Measurements from ENCODE around the gene MIOS. TPM values are rescaled to one million over a fixed set of nuclear protein-coding genes. Genes with fewer than 3 reads are reported as not detected.

Gene MIOS
- total RNA-seq, 1 donor from 2014 or later = 81.3 TPM

DNA sequence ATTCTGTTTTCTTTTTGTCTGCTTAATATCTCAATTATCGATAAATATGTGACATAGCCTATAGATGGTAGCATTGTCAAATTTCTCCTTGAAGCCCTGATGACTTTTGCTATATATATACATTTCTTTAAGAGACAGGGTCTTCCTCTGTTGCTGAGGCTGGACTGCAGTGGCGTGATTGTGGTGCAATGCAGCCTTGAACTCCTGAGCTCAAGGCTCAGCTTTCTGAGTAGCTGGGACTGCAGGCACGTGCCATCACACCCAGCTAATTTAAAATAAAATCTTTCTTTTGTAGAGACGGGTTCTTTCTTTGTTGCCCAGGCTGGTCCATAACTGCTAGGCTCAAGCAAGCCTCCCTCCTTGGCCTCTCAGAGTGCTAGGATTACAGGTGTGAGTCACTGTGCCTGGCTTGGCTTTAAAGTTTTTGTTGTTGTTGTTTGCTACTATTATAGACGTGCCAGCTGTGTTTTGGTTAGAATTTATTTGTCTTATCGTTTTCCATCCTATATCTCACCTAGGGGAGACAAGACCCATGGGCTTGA is 80.9 kb downstream of the MIOS start:
- H3K27me3 Mint-ChIP-seq = no peaks in the 10 kb centered on the region
- DNase-seq = no peak
- no peak overlapping the region for H3K4me3 Mint-ChIP-seq
- ChIA-PET POLR2A (no interaction called here), CTCF (no interaction called here)
- TF ChIP-seq, protein P1, sequence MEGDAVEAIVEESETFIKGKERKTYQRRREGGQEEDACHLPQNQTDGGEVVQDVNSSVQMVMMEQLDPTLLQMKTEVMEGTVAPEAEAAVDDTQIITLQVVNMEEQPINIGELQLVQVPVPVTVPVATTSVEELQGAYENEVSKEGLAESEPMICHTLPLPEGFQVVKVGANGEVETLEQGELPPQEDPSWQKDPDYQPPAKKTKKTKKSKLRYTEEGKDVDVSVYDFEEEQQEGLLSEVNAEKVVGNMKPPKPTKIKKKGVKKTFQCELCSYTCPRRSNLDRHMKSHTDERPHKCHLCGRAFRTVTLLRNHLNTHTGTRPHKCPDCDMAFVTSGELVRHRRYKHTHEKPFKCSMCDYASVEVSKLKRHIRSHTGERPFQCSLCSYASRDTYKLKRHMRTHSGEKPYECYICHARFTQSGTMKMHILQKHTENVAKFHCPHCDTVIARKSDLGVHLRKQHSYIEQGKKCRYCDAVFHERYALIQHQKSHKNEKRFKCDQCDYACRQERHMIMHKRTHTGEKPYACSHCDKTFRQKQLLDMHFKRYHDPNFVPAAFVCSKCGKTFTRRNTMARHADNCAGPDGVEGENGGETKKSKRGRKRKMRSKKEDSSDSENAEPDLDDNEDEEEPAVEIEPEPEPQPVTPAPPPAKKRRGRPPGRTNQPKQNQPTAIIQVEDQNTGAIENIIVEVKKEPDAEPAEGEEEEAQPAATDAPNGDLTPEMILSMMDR (IDR thresholded peaks at IDR 0.05) = no peak
- no peaks in the 10 kb centered on the region for H3K9me3 Mint-ChIP-seq
- peaks cover 23% of the 10 kb centered on the region for H3K36me3 Mint-ChIP-seq (ENCODE audit: low read depth)
- H3K4me1 Mint-ChIP-seq = peaks cover 21% of the 10 kb centered on the region
- ATAC-seq (ENCODE audit: low read depth) = no peak
- intact Hi-C loops (cut with micrococcal nuclease) = no loop called here
- no peak overlapping the region for H3K27ac Mint-ChIP-seq

DNA sequence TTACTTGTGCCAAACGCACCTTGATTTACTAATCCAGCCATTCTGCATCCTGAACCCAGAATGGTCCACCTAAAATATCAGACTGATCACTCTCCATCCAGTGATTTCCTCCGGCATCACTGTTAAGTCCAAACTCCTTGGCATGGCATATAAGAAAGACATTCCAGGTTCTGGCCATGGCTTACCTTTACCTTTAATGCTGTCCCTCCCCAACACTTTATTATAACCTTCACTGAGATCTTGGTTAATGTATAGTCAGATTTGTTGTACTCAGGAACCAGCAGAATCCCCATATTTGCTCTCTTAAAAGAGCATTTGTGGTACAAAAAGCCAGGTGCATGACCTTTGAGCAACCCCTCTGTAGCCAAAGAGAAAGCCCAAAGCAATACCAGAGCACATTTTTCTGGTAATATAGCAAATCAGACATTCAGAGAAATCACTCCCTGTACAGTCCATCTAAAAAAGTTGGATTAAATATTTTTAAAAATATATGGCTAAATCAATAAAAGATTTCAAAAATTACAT is 84.1 kb downstream of the MIOS start:
- DNase-seq (no peak), ATAC-seq (ENCODE audit: low read depth) (no peak)
- intact Hi-C loops (cut with micrococcal nuclease) = no loop called here
- POLR2A ChIA-PET = no interaction called here
- Mint-ChIP-seq H3K4me3 (no peak overlapping the region), H3K9me3 (no peaks in the 10 kb centered on the region), H3K27me3 (no peaks in the 10 kb centered on the region), H3K4me1 (peaks cover 30% of the 10 kb centered on the region), H3K27ac (no peak overlapping the region), H3K36me3 (ENCODE audit: low read depth) (peaks cover 7% of the 10 kb centered on the region)
- CTCF ChIA-PET = no interaction called here
- TF ChIP-seq, protein P1 (IDR thresholded peaks at IDR 0.05) = no peak

DNA sequence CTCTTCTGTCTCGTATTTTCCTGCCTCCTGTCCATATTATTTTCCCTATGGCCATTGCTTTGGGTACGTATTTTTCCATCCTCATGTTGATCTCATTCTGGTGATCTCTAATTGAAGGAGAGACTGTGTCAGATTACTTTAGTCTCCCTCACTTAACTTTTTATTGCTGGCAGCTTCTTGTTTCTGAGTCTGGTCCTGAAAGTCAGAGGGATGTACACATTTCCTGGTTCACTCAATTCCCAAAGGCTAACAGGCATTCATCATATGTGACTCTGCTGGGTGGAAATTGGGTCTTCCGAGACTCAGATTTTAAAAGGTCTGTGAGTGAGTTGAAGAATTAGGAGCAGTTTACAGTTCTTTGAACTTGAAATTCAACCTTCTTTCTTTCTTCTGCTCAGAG is 84.8 kb downstream of the MIOS start:
- peaks cover 30% of the 10 kb centered on the region for H3K4me1 Mint-ChIP-seq
- CTCF ChIA-PET = no interaction called here

DNA sequence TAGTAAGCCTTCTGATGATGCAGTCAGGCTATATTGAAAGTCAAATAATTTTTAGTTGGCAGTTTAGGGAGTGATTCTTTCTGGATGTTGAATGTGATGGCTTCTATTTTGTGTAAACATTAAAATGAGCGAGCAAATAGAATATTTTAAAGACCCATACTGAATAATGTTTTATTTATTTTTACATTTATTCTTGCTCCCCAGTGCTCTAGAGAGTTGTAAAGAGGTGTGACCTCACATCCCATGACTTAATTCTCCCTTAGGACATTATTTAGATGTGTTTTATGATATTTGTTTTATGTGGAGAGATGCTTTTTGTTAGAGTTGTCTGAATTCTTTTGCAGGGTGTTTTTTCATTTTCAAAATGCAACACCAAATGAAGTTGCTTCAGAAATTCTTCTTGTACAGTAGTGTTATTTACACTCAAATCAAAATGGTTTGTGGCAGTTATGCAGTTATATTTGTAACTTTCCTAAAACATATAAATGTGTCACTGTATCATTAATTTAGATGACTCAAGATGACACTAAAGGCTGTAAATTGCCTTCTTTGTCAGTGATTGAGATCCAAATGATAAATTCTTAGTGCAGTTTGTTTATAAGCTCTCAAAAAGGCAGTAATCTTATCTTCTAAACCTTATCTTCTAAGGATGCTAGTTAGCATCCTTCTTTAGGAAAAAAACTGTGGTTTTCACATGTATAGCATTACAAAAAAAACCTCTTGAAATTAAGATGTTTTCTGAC is 86.3 kb downstream of the MIOS start:
- DNase-seq (no peak), ATAC-seq (ENCODE audit: low read depth) (no peak)
- intact Hi-C loops (cut with micrococcal nuclease) = loop anchor here (2.0 kb wide), 1 partner anchor 18 kb away; no protein-coding TSS in a partner anchor
- TF ChIP-seq, protein P1 (IDR thresholded peaks at IDR 0.05) = no peak
- no peaks in the 10 kb centered on the region for H3K9me3 Mint-ChIP-seq
- ChIA-PET CTCF (no interaction called here), POLR2A (no interaction called here)
- no peaks in the 10 kb centered on the region for H3K27me3 Mint-ChIP-seq
- peaks cover 39% of the 10 kb centered on the region for H3K4me1 Mint-ChIP-seq
- H3K36me3 Mint-ChIP-seq (ENCODE audit: low read depth) = peaks cover 13% of the 10 kb centered on the region
- no peak overlapping the region for H3K27ac Mint-ChIP-seq
- no peak overlapping the region for H3K4me3 Mint-ChIP-seq

More for the DNA sequence above, 84.8 kb downstream of the MIOS start:
- DNase-seq = no peak
- no peaks in the 10 kb centered on the region for H3K9me3 Mint-ChIP-seq
- intact Hi-C loops (cut with micrococcal nuclease) = no loop called here
- POLR2A ChIA-PET = no interaction called here
- no peak overlapping the region for H3K27ac Mint-ChIP-seq
- H3K36me3 Mint-ChIP-seq (ENCODE audit: low read depth) = peaks cover 6% of the 10 kb centered on the region
- no peak for ATAC-seq (ENCODE audit: low read depth)
- H3K27me3 Mint-ChIP-seq = no peaks in the 10 kb centered on the region
- TF ChIP-seq, protein P1 (IDR thresholded peaks at IDR 0.05) = no peak
- no peak overlapping the region for H3K4me3 Mint-ChIP-seq

DNA sequence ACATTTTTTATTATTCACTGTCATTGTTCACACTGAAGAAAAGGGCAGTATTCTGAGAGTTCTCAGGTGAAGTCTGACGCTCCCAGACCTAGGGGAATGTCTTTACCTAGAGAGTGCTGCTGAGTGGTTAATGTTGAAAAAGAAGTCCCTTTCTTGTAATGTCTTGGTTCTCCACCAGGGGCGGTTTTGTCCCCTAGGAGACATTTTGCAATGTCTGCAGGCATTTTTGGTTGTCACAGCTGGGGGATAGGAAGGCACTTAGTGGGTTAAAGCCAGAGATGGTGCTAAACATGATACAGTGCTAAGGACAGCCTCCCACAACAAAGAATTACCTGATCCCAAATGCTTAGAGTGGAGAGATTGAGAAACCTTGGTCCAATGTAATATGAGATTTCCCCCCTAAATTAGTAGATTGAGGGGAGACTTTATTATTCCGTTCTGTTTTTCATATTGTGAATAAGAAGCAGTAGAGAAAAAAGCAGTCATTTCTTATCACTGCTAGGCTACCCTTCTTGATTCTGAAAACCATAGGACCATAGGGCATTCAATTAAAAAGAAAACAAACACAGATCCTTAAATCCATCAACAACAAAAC is 87.0 kb downstream of the MIOS start:
- Mint-ChIP-seq H3K4me3 (no peak overlapping the region), H3K4me1 (peaks cover 39% of the 10 kb centered on the region), H3K36me3 (ENCODE audit: low read depth) (peaks cover 16% of the 10 kb centered on the region), H3K27me3 (no peaks in the 10 kb centered on the region), H3K27ac (no peak overlapping the region), H3K9me3 (no peaks in the 10 kb centered on the region)
- intact Hi-C loops (cut with micrococcal nuclease) = loop anchor here (2.0 kb wide), 1 partner anchor 17 kb away; no protein-coding TSS in a partner anchor
- ATAC-seq (ENCODE audit: low read depth) (no peak), DNase-seq (no peak)
- ChIA-PET POLR2A (no interaction called here), CTCF (no interaction called here)
- TF ChIP-seq, protein P1 (IDR thresholded peaks at IDR 0.05) = no peak
